ENCODE data around the gene FAM200B.

- TF ChIP-seq EZH2 (IDR thresholded peaks at IDR 0.05; ENCODE audit: borderline replicate concordance, low read depth, low read length, severe bottlenecking), result no peak
- no peak for TF ChIP-seq CTCF (IDR thresholded peaks at IDR 0.05; ENCODE audit: borderline replicate concordance, extremely low read depth, low read length, poor library complexity, severe bottlenecking)
Observed at GRCh38 chr4:15677507-15677988, 4.1 kb upstream of the FAM200B start.
